ENCODE measurements around the gene NAA16.

Gene NAA16

DNA sequence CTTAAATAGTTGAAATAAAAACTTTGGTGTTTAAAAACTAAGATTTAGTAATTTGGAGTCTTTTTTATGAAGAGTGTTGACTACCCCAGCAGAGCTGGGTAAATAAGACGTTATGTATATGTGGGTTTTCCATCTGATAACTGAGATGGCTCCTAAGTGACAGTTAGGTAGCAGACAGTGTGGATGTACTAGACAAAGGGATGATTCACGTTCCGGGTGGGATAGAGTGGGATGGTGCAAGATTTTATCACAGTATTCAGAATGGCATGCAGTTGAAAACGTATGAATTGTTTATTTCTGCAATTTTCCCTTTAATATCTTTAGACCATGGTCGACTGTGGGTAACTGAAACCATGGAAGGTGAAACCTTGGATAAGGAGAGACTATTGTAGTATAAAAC is 50.4 kb downstream of the NAA16 start:
- TF ChIP-seq ZNF274 (IDR thresholded peaks at IDR 0.05; ENCODE audit: low read depth, low read length): no peak
- H3K4me3 ChIP-seq (ENCODE audit: low read length): no peak overlapping the region

DNA sequence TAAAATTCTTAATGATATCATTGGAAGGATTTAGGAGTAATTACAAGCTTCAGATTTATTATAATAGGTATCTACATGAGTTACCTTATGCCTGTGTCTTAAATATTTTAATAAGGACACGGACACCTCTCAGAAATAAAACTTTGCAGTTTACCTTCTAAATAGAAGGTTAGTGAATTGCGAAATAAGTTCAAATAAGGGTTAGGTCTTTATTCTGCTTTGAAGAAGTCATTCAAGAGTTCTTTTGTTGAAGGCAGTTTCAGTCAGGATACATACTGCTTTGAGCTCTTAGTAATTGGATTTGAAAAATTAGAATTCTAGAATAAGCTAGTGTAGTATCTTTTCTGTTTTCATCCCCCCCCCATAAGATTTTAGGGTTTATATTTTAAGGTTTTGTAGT is 53.0 kb downstream of the NAA16 start:
- H3K4me3 ChIP-seq (ENCODE audit: low read length): no peak overlapping the region
- TF ChIP-seq ZNF274 (IDR thresholded peaks at IDR 0.05; ENCODE audit: low read depth, low read length): no peak

DNA sequence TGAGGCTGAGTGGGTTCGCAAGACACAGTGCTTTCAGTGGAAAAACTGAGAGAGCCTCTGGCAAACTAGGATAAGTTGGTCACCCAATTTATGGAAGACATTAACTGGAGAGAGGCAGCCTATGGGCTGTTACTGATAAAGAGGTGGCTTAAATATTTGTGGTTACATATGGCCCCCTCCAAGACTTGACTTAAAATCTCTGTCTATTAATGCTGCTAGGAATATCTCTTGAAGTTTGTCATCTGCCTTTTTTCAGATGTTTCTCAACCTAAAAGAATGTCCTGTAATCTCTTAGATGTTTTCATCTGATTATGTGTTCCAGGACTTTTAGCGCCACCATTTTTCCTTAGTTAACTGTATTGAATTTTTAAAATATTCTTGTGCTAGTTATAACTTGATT is 54.6 kb downstream of the NAA16 start:
- no peak for TF ChIP-seq ZNF274 (IDR thresholded peaks at IDR 0.05; ENCODE audit: low read depth, low read length)

DNA sequence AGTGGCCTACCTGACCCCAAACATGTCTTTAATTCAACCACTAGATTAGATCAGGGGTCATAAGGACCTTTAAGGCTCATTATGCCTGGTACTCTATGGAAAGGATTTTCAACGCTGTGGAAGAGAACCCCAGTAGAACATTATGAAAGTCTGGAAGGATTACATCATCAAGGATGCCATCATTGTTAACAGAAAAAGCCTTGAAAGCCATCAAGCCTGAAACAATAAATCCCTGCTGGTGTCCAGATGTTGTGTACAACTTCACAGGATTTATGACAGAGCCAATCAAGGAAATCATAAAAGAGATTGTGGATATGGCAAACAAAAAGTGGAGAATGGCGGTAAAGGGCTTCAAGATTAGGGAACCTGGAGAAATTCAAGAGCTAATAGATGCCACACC is 59.7 kb downstream of the NAA16 start:
- TF ChIP-seq ZNF274 (IDR thresholded peaks at IDR 0.05; ENCODE audit: low read depth, low read length): no peak
- no peak overlapping the region for H3K4me3 ChIP-seq (ENCODE audit: low read length)

More for the DNA sequence above, 54.6 kb downstream of the NAA16 start:
- H3K4me3 ChIP-seq (ENCODE audit: low read length): no peak overlapping the region

DNA sequence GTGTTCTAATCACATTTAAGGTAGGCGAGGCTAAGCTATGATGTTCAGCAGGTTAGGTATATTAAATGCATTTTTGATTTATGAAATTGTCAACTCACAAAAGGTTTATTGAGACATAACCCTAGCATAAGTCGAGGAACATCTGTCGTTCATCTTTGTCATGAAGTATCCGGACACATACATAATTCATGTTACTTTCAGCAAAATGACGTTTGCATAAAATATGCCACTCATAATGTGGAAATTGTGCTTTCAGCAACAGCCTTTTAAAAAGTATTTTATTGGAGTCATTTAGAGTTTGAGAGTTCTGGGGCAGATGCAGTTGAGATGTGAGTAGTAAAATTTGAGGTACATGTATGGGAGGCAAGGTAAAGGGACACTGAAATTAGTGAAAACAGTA is 66.4 kb downstream of the NAA16 start:
- no peak overlapping the region for H3K4me3 ChIP-seq (ENCODE audit: low read length)
- no peak for TF ChIP-seq ZNF274 (IDR thresholded peaks at IDR 0.05; ENCODE audit: low read depth, low read length)

DNA sequence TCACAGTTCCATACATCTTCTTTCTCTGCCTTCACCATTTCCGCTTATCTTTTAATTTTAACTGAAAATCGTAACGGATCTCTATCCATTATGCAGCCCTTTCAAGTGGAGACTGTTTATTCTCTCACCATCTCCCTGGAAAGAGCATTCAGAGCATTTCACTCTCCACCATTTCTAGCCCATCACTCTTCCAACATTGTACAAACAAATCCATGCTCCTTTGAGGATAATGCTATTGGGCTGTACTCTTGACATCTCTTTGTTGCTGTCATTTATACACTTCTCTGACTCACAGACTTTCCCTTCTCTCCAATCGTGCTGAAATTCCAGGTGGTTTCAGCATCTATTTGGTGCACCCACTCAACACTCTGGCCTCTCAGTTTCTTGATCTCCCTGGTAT is 71.4 kb downstream of the NAA16 start:
- no peak overlapping the region for H3K4me3 ChIP-seq (ENCODE audit: low read length)
- TF ChIP-seq ZNF274 (IDR thresholded peaks at IDR 0.05; ENCODE audit: low read depth, low read length): no peak

DNA sequence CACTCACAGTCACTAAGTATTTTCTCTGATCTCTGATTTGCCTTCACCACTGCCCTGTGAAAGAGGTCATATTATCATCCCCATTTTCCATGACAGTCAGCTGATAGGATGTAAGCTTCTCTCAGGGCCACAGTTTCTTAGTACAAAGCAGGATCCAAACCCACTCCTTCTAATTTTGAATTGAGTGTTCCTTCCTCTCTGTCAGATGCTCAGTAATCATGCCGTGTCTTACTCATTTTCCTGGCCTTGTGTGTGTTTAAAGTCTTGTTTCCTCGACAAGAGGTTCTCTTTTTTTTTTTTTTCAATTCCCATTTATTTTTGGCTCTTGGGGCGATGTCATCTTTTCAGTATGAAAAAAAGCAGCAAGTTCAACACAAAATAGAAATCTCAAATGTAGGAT is 72.3 kb downstream of the NAA16 start:
- no peak overlapping the region for H3K4me3 ChIP-seq (ENCODE audit: low read length)
- TF ChIP-seq ZNF274 (IDR thresholded peaks at IDR 0.05; ENCODE audit: low read depth, low read length): no peak

DNA sequence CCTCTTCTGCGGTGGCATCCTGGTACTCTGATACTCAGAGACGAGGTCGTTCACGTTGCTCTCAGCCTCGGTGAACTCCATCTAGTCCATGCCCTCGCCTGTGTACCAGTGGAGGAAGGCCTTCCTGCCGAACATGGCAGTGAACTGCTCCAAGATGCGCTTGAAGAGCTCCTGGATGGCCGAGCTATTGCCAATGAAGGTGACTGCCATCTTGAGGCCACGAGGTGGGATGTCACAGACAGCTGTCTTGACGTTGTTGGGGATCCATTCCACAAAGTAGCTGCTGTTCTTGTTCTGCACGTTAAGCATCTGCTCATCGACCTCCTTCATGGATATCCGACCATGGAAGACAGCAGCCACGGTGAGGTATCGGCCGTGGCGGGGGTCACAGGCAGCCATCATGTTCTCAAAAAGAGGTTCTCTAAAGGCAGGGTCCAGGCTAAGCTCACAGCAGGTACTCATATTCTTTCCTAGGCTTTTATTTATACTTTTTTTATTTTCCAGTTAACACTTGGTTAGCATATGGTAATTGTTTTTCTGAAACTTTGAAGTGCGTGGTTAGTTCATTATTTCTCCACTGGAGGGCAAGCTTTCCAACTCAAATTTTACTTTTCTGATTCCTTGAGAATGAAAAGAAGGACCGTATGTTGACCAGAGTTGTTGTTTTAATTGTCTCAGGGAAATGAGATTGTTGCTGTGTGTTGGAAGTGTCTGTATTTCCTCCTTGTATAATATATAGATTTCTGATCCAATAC is 73.9 kb downstream of the NAA16 start:
- H3K4me3 ChIP-seq (ENCODE audit: low read length): no peak overlapping the region
- no peak for TF ChIP-seq ZNF274 (IDR thresholded peaks at IDR 0.05; ENCODE audit: low read depth, low read length)

DNA sequence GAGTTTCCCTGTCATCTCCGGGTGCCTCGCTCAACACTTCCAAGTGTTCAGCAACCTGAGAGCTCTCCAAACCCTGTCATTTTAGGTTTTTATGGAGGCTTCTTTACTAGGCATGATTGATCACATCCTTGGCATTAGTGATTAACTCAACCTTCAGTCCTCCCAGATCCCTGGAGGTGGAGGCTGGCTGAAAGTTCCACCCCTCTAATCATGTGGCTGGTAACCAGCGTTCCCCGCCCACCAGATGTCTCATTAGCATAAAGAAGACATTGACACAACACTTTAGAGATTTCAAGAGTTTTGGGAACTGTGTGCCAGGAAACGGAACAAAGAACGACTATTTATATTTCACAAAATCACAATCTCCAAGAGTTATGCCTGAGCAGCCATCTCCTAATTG is 75.1 kb downstream of the NAA16 start:
- TF ChIP-seq ZNF274 (IDR thresholded peaks at IDR 0.05; ENCODE audit: low read depth, low read length): no peak
- no peak overlapping the region for H3K4me3 ChIP-seq (ENCODE audit: low read length)

DNA sequence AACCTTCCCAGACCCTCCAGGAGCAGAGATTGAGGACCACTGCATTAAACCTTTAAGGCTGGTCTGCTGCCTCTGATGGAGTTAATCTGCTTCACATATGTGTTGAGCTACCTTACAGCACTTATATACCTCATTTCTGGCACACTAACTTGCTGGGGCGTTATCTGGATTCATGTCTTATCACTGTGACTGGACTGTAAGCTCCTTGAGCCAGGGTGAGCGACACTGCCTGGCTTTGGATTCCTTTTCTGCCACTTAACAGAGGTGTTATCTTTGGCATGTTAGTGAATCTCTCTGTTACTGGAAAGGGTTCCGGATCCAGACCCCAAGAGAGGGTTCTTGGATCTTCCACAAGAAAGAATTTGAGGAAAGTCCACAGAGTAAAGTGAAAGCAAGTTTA is 76.5 kb downstream of the NAA16 start:
- TF ChIP-seq ZNF274 (IDR thresholded peaks at IDR 0.05; ENCODE audit: low read depth, low read length): no peak
- H3K4me3 ChIP-seq (ENCODE audit: low read length): no peak overlapping the region

DNA sequence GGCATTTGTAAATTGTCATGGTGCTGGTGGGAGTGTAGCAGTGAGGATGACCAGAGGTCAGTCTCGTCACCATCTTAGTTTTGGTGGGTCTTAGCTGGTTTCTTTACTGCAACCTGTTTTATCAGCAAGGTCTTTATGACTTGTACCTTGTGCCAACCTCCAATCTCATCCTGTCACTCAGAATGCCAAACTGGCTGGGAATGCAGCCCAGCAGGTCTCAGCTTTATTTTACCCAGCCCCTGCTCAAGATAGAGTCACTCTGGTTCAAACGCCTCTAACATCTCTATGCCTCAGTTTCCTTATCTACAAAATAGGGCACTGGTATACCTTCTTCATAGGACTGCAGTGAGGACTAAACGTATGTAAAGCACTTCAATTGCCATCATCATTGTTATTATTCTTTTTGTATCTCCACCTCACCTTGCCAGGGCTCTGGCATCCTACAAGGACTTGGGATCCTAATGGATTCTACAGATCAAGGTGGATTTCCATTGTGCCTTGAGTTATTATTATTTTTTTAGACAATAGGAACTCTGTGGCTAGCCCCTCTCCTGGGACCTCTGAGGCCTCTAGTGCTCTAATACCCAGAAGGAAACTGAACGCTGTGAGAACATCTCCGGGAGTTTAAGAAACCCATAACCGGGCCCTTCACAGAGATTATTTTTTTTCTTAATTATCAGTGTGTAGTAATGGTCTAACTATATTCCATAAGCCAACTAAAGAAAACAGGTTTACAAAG is 77.2 kb downstream of the NAA16 start:
- H3K4me3 ChIP-seq (ENCODE audit: low read length): no peak overlapping the region
- no peak for TF ChIP-seq ZNF274 (IDR thresholded peaks at IDR 0.05; ENCODE audit: low read depth, low read length)

DNA sequence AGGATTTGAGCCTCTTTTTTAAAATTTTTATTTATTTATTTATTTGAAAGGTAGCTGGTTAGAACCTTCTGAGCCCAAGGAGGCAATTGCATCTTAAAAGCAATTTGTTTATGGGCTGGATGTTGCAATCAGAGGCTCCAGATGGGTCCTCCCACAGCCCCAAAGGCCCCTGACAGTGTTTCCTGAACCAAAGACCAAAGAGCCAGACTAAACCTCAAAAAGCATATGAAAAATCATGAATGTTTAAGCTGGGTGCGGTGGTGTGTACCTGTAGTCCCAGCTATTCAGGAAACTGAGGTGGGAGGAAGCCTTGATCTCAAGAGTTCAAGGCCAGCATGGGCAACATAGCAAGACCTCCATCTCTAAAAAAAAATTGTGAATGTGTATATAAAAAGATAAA is 78.5 kb downstream of the NAA16 start:
- TF ChIP-seq ZNF274 (IDR thresholded peaks at IDR 0.05; ENCODE audit: low read depth, low read length): no peak
- H3K4me3 ChIP-seq (ENCODE audit: low read length): no peak overlapping the region

DNA sequence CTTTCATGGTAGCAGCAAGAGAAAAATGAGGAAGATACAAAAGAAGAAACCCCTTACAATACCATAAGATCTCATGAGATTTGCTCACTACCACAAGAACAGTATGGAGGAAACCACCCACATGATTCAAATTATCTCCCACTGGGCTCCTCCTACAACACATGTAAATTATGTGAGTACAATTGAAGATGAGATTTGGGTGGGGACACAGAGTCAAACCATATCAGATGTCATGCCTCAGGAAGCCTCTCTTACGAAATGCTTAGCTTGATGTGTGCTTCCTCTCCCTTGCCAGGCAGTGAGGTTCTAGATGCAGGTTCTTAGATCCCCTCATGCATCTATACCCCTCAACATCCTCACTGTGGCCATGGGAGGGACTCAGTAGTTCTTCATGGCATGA is 83.1 kb downstream of the NAA16 start:
- no peak overlapping the region for H3K4me3 ChIP-seq (ENCODE audit: low read length)
- no peak for TF ChIP-seq ZNF274 (IDR thresholded peaks at IDR 0.05; ENCODE audit: low read depth, low read length)

DNA sequence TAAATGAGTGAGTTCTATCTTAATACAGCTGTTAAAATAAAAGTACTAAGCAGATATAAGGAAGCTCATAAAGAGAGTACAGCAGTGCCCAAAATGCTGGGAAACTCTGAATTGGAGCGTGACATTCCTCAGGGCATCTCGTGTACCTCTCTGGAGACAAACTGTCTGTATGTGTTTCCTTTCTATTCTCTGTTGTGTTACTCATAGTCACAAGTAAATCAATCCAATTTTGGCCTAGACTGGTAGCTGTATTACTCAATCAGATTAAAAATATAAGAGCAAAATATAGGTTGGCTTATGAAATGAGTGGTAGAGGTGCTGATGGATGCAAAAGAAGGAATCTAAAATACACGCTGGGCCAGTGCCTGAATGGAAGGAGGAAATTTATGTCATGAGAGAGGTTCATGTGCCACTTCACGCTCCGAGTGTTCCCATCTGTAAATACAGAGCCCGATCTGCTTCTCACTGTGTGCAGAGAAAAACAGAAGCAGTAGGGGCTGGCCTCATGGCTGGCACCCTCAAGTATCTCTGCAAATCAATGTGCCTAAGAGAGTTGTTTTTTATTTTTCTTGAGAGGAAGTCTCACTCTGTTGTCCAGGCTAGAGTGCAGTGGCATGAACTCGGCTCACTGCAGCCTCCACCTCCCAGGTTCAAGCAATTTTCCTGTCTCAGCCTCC is 87.6 kb downstream of the NAA16 start:
- H3K4me3 ChIP-seq (ENCODE audit: low read length): no peak overlapping the region

DNA sequence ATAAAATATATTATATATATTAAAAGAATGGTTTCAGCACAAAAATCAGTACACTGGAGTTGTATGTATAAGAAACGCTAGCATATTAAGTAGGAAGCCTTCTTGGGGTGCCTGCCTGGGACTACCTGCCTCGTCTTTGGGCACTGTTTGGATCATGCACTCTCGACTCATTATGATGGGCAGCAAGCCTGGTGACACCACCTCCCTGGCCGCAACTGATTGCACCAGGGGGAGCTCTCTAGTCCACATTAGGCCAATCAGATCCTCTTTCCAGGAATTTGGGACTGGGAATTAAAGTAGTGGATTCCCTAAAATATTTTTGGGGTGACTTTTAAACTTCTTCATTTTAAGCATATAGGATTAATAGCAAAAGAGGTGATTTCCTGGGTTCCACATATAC is 90.3 kb downstream of the NAA16 start:
- no peak for TF ChIP-seq ZNF274 (IDR thresholded peaks at IDR 0.05; ENCODE audit: low read depth, low read length)
- H3K4me3 ChIP-seq (ENCODE audit: low read length): no peak overlapping the region

More for the DNA sequence above, 87.6 kb downstream of the NAA16 start:
- no peak for TF ChIP-seq ZNF274 (IDR thresholded peaks at IDR 0.05; ENCODE audit: low read depth, low read length)
